T-helper 22 cell (primary cell): Measurements from ENCODE around the gene PARP1.
A peak's percentile ranks its signal among the peaks of the same experiment; 100 is the strongest.
"Not testable (repeated sequence)": the region's sequence is repeated elsewhere in the genome, so short reads cannot be mapped to it uniquely, and the experiment has no call there.

Experiments
- DNase-seq: peaks from one replicate; pipeline ENCODE4 v3.0.0-alpha.2; 2020; ENCODE audit warnings: low read depth

PARP1 gene

DNA sequence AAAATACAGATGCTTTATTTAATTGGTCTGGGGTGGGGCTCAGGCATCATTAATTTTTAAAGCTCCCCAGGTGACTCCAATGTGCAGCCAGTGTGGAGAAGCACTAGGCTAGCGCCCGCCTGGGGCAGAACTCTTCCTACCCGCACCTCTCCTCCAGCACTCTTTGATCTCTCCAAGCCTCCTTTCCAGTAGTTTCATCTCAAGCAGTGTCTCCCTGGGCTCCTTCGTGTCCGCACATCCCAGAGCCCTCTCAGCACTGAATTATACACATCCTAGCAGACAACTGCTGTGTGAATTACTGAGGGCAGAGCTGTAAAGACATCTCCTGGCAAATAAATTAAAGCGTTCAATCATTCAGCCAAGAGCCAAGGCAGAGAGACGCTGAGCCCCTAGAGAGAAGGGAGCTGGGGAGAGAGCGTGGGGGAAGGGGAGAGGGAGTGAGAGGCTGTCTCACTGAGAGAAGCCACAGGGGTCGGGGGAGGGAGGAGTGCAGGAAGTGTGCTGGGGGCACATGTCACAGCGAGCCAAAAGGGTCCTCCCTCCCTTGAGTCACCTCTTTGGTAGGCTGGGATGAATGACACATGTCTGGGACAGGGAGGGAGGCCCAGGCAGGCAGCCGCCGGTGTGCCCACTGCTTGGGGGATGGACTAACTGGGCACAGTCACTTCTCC lies 21.0 kb upstream of the PARP1 start:
- DNase-seq: no peak

- no peak for DNase-seq
These were observed 20.5 kb upstream of the PARP1 start for GRCh38 chr1:226428348-226428747.

DNA sequence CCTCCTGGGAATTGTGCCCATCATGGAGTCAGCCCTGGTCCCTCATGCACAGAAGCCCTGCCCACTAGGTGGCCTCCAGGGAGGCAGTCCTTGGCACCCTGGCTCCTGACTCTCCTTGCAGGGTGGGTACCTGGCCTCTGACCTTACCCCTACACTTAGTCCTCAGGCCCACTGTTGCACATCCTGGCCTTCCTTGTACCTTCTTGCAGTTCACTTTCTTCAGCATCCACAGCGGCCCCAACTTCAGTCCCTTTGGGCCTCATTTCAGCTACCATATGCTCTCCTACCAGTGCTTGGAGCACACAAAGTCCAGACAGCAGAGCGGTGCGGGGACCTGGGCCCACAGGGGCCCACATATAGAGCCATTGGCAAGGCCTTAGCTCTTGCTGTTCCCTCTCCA lies 19.2 kb upstream of the PARP1 start:
- no peak for DNase-seq

- DNase-seq: not testable (repeated sequence)
These were observed 18.5 kb upstream of the PARP1 start for GRCh38 chr1:226426395-226426794.

DNA sequence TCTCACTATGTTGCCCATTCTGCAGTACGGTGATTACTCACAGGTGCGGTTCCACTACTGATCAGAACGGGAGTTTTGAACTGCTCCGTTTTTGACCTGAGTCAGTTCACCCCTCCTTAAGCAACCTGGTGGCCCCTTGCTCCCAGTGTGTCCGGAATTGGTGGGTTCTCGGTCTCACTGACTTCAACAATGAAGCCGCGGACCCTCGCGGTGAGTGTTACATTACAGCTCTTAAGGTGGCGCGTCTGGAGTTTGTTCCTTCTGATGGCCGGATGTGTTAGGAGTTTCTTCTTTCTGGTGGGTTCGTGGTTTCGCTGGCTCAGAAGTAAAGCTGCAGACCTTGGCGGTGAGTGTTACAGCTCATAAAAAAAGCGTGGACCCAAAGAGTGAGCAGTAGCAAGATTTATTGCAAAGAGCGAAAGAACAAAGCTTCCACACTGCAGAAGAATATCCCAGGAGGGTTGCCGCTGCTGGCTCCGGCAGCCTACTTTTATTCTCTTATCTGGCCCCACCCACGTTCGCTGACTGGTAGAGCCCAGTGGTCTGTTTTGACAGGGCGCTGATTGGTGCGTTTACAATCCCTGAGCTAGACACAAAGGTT lies 17.6 kb upstream of the PARP1 start:
- peak; percentile 13 for DNase-seq

GRCh38 chr1:226425004-226425378 lies 17.1 kb upstream of the PARP1 start:
- no peak for DNase-seq

- no peak for DNase-seq
These were observed 16.5 kb upstream of the PARP1 start for GRCh38 chr1:226424221-226425003.

GRCh38 chr1:226422478-226422877 lies 14.6 kb upstream of the PARP1 start:
- no peak for DNase-seq

- DNase-seq: no peak
These were observed 13.0 kb upstream of the PARP1 start for GRCh38 chr1:226420897-226421296.

GRCh38 chr1:226420328-226420727 lies 12.4 kb upstream of the PARP1 start:
- no peak for DNase-seq

- DNase-seq: no peak
These were observed 11.6 kb upstream of the PARP1 start for GRCh38 chr1:226419284-226420029.

DNA sequence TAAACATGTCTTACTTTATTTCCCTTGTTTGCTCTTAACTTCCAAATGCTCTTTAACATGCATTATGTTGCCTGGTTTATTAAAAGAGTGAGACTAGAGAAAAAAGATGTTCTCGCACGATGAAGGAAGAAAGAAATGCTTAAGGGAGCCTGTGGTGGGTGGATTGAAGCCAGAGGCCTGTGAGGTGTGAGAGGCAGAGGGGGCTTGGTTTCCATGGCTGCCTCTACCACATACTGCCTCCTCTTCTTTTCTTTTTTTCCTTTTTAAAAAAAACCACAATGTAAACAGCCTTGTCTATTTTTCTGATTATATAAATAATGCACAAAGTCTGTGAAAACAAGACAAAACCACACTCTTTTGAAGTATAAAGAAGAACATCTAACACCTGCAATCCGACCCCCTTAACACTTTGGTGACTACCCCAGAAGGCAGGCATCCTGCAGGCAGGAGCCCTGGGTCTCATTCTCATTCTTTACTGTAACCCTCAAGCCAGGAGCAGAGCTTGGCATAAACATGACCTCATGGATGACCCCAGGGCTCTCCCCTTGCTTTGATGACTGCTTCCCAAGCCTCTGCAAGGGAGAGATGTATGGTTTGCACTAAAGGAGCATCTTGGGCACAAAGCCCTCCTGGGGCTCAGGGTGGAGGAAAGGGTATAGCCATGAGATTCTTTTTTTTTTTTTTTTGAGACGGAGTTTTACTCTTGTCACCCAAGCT lies 10.1 kb upstream of the PARP1 start:
- DNase-seq: no peak

GRCh38 chr1:226417350-226417749 lies 9.5 kb upstream of the PARP1 start:
- no peak for DNase-seq

DNA sequence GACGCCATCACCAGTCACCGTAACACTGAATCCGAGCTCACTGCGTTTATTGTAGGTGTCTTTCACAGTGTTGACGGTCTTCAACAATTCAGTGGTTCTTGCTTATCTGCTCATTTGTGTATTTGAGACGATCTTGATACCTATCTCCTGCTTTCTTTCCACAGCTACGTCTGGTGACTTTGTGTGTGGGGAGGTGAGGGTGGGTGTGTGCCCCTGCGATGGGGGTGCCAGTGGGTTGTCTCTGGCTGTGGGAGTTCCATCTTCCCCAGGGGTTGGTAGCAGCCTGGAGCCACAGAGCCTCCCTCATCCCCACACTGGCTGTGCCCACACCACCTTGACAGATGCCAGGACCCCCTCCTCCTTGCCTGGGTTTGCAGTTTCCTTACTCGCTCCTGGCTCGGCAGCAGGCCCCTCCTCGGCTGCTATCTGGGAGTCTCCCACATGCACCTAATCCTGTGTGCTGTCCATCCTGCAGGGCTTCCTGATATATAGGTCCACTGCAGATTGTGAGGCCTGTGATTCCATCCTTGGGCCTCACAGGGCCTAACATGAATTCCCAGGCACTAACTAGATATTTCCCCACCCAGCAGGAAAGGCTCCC lies 6.3 kb upstream of the PARP1 start:
- DNase-seq: no peak

GRCh38 chr1:226411619-226412018 lies 3.7 kb upstream of the PARP1 start:
- DNase-seq: no peak

DNA sequence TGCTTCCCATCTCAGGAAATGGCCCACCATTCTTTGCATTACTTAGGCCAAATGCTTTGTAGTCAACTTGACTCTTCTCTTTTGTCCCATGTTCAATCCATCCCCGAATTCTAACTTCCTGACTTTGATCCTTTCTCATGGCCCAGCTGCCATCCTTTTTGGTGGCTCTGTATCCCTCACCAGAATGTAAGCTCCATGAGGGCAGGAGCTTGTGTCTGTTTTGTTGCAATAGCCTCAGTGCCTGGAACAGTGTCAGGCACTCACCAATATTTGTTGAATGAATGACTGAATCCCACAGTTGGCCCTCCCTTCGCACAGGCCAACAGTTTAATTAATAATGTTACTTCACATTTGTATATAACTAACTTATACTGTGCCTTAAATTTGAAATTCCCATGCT lies 3.1 kb upstream of the PARP1 start:
- DNase-seq: no peak

- DNase-seq: no peak
These were observed 1.5 kb upstream of the PARP1 start for GRCh38 chr1:226409392-226409791.

- DNase-seq: no peak
These were observed 642 bp upstream of the PARP1 start for GRCh38 chr1:226408285-226409184.

GRCh38 chr1:226407199-226407496 lies 745 bp downstream of the PARP1 start:
- no peak for DNase-seq

GRCh38 chr1:226406401-226406881 lies 1.5 kb downstream of the PARP1 start:
- no peak for DNase-seq
